GM23338 (cell line): ENCODE results near the gene WNK2. TPM values are rescaled to one million over a fixed set of nuclear protein-coding genes. Genes with fewer than 3 reads are reported as not detected.

ENCODE experiments used
- ATAC-seq: fragments of 200-7000 bp; cut with Tn5 transposase; 3 replicates; pipeline ENCODE4 v1.9.1; 2020
- DNase-seq: peaks from one replicate; pipeline ENCODE4 v3.0.0-alpha.2; 2015; ENCODE audit warnings: low spot score
- H2AFZ ChIP-seq: fragments of 200-600 bp; sonication (generic); 2 replicates; pipeline ENCODE4 v1.8.0; 2016; ENCODE audit warnings: antibody characterized with exemption, mild to moderate bottlenecking, moderate library complexity
- H3F3A ChIP-seq: fragments of 200-600 bp; sonication (generic); replicated peaks from 2 replicates; pipeline ENCODE4 v1.8.0; 2017; ENCODE audit warnings: antibody characterized with exemption, mixed run types, low read depth
- H3K27ac ChIP-seq: fragments of 200-600 bp; sonication (generic); 2 replicates; pipeline ENCODE4 v1.6.1; 2016; ENCODE audit warnings: low read depth
- H3K27me3 ChIP-seq: fragments of 200-600 bp; sonication (generic); 2 replicates; pipeline ENCODE4 v1.8.0; 2016; ENCODE audit warnings: mild to moderate bottlenecking, mixed run types, moderate library complexity; ENCODE audit not compliant: insufficient read depth
- H3K36me3 ChIP-seq: fragments of 200-600 bp; sonication (generic); 2 replicates; pipeline ENCODE4 v1.8.0; 2016; ENCODE audit warnings: mild to moderate bottlenecking; ENCODE audit not compliant: insufficient read depth
- H3K4me1 ChIP-seq: fragments of 200-600 bp; sonication (generic); 2 replicates; pipeline ENCODE4 v1.8.0; 2016; ENCODE audit warnings: mild to moderate bottlenecking, moderate library complexity; ENCODE audit not compliant: insufficient read depth
- H3K4me2 ChIP-seq: fragments of 200-600 bp; sonication (generic); 2 replicates; pipeline ENCODE4 v1.7.1; 2017; ENCODE audit warnings: mixed run types
- H3K4me3 ChIP-seq: fragments of 200-600 bp; sonication (generic); 2 replicates; pipeline ENCODE4 v1.6.1; 2016; ENCODE audit warnings: mixed run types
- H3K79me2 ChIP-seq: fragments of 200-600 bp; sonication (generic); replicated peaks from 2 replicates; pipeline ENCODE4 v1.8.0; 2017; ENCODE audit warnings: mild to moderate bottlenecking; ENCODE audit not compliant: insufficient read depth
- H3K9me2 ChIP-seq: fragments of 200-600 bp; sonication (generic); 2 replicates; pipeline ENCODE4 v1.8.0; 2017; ENCODE audit not compliant: insufficient read depth
- H4K20me1 ChIP-seq: fragments of 200-600 bp; sonication (generic); replicated peaks from 2 replicates; pipeline ENCODE4 v1.8.0; 2017; ENCODE audit warnings: mild to moderate bottlenecking; ENCODE audit not compliant: insufficient read depth
- H3K27ac Mint-ChIP-seq: 2 replicates; pipeline ENCODE4 v1.8.0; 2020; ENCODE audit warnings: inconsistent platforms, mild to moderate bottlenecking, moderate library complexity, mixed read lengths
- H3K27me3 Mint-ChIP-seq: 3 replicates; pipeline ENCODE4 v1.8.0; 2022; ENCODE audit warnings: low read depth, mild to moderate bottlenecking, moderate library complexity, mixed read lengths, inconsistent platforms; ENCODE audit not compliant: insufficient read depth, poor library complexity
- H3K36me3 Mint-ChIP-seq: 3 replicates; pipeline ENCODE4 v1.8.0; 2021; ENCODE audit warnings: low read depth, mild to moderate bottlenecking, inconsistent platforms, moderate library complexity, mixed read lengths
- H3K4me1 Mint-ChIP-seq: 3 replicates; pipeline ENCODE4 v1.8.0; 2020; ENCODE audit warnings: mild to moderate bottlenecking, inconsistent platforms, mixed read lengths
- H3K4me3 Mint-ChIP-seq: 3 replicates; pipeline ENCODE4 v1.8.0; 2021; ENCODE audit warnings: moderate library complexity, mild to moderate bottlenecking, inconsistent platforms, mixed read lengths
- H3K9me3 Mint-ChIP-seq: 3 replicates; pipeline ENCODE4 v1.8.0; 2020; ENCODE audit warnings: moderate library complexity, mild to moderate bottlenecking, inconsistent platforms, mixed read lengths
- CREB1 ChIP-seq: fragments of 250-450 bp; sonication (Bioruptor Pico); IDR thresholded peaks from 2 replicates; pipeline ENCODE4 v1.5.0; 2020; ENCODE audit warnings: low read depth, mild to moderate bottlenecking, moderate library complexity
- EZH2 ChIP-seq: fragments of 200-600 bp; sonication (generic); IDR thresholded peaks from one replicate; pipeline ENCODE4 v1.8.0; 2017; ENCODE audit warnings: antibody characterized with exemption, mild to moderate bottlenecking, low read depth; ENCODE audit not compliant: unreplicated experiment
- EZH2phosphoT487 ChIP-seq: fragments of 200-600 bp; sonication (generic); IDR thresholded peaks from one replicate; pipeline ENCODE4 v1.8.1; 2018; ENCODE audit warnings: antibody characterized with exemption; ENCODE audit not compliant: unreplicated experiment
- JUNB ChIP-seq: IDR thresholded peaks from one replicate; pipeline ENCODE4 v1.6.1; 2016; ENCODE audit warnings: antibody characterized with exemption; ENCODE audit not compliant: unreplicated experiment
- NANOG ChIP-seq: IDR thresholded peaks from 2 replicates; pipeline ENCODE4 v1.6.1; 2016; ENCODE audit warnings: antibody characterized with exemption, borderline replicate concordance
- POLR2AphosphoS5 ChIP-seq: IDR thresholded peaks from 2 replicates; pipeline ENCODE4 v1.6.1; 2016; ENCODE audit warnings: antibody characterized with exemption, low read depth
- STAT1 ChIP-seq: IDR thresholded peaks from one replicate; pipeline ENCODE4 v1.6.1; 2016; ENCODE audit warnings: antibody characterized with exemption; ENCODE audit not compliant: unreplicated experiment
- ZNF114 ChIP-seq: fragments of 250-450 bp; sonication (Bioruptor Pico); IDR thresholded peaks from 2 replicates; pipeline ENCODE4 v1.5.0; 2020; ENCODE audit warnings: mild to moderate bottlenecking, moderate library complexity
- ZNF331 ChIP-seq: fragments of 250-450 bp; sonication (Bioruptor Pico); IDR thresholded peaks from 2 replicates; pipeline ENCODE4 v1.5.0; 2020; ENCODE audit warnings: low read depth, mild to moderate bottlenecking, moderate library complexity
- polyA plus RNA-seq: library from polyadenylated mRNA; unstranded; fragments of >200 nt; fragmentation: Nextera tagmentation; extraction: Ambion mirVana; gene quantifications from 2 replicates; pipeline ENCODE4 v1.2.1, GENCODE V29; 2016
- total RNA-seq: library from RNA; depleted of rRNA; stranded (reverse); fragments of >200 nt; shearing (Covaris generic); gene quantifications from 2 replicates; pipeline ENCODE4 v1.2.3, GENCODE V29; 2014
- TF ChIP-seq, protein P1 (sequence below): fragments of 250-450 bp; sonication (Bioruptor Pico); IDR thresholded peaks from 2 replicates; pipeline ENCODE4 v1.5.0; 2020; ENCODE audit warnings: mild to moderate bottlenecking, moderate library complexity
- TF ChIP-seq, protein P2 (sequence below): IDR thresholded peaks from one replicate; pipeline ENCODE4 v1.6.1; 2018; ENCODE audit warnings: antibody characterized with exemption; ENCODE audit not compliant: unreplicated experiment
- TF ChIP-seq, protein P3 (sequence below): IDR thresholded peaks from 2 replicates; pipeline ENCODE4 v1.6.1; 2016; ENCODE audit warnings: antibody characterized with exemption
- TF ChIP-seq, protein P4 (sequence below), 2 experiments: fragments of 200-600 bp in 1 of 2; sonication (generic) in 1 of 2; conservative IDR thresholded peaks; 2 replicates each; pipeline versions ENCODE4 v1.5.1 to v1.6.1; 2016 to 2017; ENCODE audit warnings: antibody characterized with exemption in 2 of 2, low read depth in 2 of 2, mild to moderate bottlenecking in 2 of 2, moderate library complexity in 1 of 2

The WNK2 gene
- total and polyA plus RNA-seq, 2 experiments from 2014 or later = 56.4 to 102 TPM

DNA sequence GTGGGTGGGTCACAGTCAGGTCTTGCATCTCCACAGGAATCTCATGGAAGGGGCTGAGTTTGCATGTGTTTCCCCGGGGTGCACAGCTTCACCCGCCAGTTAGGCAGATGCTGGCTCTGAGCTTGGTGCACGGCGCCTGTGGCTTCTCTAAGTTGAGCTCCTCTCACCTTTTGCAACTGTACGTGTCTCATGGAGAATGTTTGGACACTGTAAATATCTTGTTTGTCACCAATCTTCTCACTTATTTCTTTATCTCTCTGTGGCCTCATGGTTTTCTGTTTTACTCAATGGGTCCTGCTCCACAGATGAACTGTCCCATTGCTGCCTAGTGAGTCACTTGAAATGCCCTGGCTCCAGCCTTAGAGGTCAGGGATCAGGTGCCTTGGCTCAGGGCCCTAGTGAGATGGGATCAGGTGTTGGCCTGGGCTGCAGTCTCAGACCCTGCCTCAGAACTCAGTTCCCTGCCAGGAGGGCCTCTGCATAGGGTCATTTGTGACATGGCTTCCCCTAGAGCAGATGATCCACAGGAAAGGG is 61.6 kb downstream of the WNK2 start:
- no peak overlapping the region for H3K4me3 Mint-ChIP-seq

More for the DNA sequence above, 61.6 kb downstream of the WNK2 start:
- peaks cover 9% of the 10 kb centered on the region; the same call in 2 of the 3 replicates for H3K36me3 Mint-ChIP-seq
- TF ChIP-seq JUNB (no peak), EZH2 (no peak), EZH2phosphoT487 (no peak), ZNF331 (CRISPR knock-in tag) (no peak), ZNF114 (CRISPR knock-in tag) (no peak), POLR2AphosphoS5 (no peak), CREB1 (CRISPR knock-in tag) (no peak), STAT1 (no peak), NANOG (no peak)
- TF ChIP-seq, protein P1, sequence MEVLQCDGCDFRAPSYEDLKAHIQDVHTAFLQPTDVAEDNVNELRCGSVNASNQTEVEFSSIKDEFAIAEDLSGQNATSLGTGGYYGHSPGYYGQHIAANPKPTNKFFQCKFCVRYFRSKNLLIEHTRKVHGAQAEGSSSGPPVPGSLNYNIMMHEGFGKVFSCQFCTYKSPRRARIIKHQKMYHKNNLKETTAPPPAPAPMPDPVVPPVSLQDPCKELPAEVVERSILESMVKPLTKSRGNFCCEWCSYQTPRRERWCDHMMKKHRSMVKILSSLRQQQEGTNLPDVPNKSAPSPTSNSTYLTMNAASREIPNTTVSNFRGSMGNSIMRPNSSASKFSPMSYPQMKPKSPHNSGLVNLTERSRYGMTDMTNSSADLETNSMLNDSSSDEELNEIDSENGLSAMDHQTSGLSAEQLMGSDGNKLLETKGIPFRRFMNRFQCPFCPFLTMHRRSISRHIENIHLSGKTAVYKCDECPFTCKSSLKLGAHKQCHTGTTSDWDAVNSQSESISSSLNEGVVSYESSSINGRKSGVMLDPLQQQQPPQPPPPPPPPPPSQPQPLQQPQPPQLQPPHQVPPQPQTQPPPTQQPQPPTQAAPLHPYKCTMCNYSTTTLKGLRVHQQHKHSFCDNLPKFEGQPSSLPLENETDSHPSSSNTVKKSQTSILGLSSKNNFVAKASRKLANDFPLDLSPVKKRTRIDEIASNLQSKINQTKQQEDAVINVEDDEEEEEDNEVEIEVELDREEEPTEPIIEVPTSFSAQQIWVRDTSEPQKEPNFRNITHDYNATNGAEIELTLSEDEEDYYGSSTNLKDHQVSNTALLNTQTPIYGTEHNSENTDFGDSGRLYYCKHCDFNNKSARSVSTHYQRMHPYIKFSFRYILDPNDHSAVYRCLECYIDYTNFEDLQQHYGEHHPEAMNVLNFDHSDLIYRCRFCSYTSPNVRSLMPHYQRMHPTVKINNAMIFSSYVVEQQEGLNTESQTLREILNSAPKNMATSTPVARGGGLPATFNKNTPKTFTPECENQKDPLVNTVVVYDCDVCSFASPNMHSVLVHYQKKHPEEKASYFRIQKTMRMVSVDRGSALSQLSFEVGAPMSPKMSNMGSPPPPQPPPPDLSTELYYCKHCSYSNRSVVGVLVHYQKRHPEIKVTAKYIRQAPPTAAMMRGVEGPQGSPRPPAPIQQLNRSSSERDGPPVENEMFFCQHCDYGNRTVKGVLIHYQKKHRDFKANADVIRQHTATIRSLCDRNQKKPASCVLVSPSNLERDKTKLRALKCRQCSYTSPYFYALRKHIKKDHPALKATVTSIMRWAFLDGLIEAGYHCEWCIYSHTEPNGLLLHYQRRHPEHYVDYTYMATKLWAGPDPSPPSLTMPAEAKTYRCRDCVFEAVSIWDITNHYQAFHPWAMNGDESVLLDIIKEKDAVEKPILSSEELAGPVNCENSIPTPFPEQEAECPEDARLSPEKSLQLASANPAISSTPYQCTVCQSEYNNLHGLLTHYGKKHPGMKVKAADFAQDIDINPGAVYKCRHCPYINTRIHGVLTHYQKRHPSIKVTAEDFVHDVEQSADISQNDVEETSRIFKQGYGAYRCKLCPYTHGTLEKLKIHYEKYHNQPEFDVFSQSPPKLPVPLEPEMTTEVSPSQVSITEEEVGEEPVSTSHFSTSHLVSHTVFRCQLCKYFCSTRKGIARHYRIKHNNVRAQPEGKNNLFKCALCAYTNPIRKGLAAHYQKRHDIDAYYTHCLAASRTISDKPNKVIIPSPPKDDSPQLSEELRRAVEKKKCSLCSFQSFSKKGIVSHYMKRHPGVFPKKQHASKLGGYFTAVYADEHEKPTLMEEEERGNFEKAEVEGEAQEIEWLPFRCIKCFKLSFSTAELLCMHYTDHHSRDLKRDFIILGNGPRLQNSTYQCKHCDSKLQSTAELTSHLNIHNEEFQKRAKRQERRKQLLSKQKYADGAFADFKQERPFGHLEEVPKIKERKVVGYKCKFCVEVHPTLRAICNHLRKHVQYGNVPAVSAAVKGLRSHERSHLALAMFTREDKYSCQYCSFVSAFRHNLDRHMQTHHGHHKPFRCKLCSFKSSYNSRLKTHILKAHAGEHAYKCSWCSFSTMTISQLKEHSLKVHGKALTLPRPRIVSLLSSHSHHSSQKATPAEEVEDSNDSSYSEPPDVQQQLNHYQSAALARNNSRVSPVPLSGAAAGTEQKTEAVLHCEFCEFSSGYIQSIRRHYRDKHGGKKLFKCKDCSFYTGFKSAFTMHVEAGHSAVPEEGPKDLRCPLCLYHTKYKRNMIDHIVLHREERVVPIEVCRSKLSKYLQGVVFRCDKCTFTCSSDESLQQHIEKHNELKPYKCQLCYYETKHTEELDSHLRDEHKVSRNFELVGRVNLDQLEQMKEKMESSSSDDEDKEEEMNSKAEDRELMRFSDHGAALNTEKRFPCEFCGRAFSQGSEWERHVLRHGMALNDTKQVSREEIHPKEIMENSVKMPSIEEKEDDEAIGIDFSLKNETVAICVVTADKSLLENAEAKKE (CRISPR knock-in tag) = no peak
- TF ChIP-seq, protein P2, sequence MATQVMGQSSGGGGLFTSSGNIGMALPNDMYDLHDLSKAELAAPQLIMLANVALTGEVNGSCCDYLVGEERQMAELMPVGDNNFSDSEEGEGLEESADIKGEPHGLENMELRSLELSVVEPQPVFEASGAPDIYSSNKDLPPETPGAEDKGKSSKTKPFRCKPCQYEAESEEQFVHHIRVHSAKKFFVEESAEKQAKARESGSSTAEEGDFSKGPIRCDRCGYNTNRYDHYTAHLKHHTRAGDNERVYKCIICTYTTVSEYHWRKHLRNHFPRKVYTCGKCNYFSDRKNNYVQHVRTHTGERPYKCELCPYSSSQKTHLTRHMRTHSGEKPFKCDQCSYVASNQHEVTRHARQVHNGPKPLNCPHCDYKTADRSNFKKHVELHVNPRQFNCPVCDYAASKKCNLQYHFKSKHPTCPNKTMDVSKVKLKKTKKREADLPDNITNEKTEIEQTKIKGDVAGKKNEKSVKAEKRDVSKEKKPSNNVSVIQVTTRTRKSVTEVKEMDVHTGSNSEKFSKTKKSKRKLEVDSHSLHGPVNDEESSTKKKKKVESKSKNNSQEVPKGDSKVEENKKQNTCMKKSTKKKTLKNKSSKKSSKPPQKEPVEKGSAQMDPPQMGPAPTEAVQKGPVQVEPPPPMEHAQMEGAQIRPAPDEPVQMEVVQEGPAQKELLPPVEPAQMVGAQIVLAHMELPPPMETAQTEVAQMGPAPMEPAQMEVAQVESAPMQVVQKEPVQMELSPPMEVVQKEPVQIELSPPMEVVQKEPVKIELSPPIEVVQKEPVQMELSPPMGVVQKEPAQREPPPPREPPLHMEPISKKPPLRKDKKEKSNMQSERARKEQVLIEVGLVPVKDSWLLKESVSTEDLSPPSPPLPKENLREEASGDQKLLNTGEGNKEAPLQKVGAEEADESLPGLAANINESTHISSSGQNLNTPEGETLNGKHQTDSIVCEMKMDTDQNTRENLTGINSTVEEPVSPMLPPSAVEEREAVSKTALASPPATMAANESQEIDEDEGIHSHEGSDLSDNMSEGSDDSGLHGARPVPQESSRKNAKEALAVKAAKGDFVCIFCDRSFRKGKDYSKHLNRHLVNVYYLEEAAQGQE = no peak
- TF ChIP-seq, protein P3, sequence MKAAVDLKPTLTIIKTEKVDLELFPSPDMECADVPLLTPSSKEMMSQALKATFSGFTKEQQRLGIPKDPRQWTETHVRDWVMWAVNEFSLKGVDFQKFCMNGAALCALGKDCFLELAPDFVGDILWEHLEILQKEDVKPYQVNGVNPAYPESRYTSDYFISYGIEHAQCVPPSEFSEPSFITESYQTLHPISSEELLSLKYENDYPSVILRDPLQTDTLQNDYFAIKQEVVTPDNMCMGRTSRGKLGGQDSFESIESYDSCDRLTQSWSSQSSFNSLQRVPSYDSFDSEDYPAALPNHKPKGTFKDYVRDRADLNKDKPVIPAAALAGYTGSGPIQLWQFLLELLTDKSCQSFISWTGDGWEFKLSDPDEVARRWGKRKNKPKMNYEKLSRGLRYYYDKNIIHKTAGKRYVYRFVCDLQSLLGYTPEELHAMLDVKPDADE = no peak
- TF ChIP-seq, protein P4, sequence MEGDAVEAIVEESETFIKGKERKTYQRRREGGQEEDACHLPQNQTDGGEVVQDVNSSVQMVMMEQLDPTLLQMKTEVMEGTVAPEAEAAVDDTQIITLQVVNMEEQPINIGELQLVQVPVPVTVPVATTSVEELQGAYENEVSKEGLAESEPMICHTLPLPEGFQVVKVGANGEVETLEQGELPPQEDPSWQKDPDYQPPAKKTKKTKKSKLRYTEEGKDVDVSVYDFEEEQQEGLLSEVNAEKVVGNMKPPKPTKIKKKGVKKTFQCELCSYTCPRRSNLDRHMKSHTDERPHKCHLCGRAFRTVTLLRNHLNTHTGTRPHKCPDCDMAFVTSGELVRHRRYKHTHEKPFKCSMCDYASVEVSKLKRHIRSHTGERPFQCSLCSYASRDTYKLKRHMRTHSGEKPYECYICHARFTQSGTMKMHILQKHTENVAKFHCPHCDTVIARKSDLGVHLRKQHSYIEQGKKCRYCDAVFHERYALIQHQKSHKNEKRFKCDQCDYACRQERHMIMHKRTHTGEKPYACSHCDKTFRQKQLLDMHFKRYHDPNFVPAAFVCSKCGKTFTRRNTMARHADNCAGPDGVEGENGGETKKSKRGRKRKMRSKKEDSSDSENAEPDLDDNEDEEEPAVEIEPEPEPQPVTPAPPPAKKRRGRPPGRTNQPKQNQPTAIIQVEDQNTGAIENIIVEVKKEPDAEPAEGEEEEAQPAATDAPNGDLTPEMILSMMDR (conservative IDR thresholded peaks at IDR 0.05; ENCODE audit: low read depth in 2 of 2) = no peak
- no peak overlapping the region for H2AFZ ChIP-seq
- no peak overlapping the region for H3K4me2 ChIP-seq
- no peaks in the 10 kb centered on the region for H3F3A ChIP-seq
- 0 out of 2 replicates have a peak, but pooled peaks cover 9% of the 10 kb centered on the region for H4K20me1 ChIP-seq
- no peak overlapping the region for H3K27ac ChIP-seq
- no peaks in the 10 kb centered on the region for H3K9me3 Mint-ChIP-seq
- H3K27me3 ChIP-seq = no peaks in the 10 kb centered on the region
- no peak for DNase-seq
- H3K27ac Mint-ChIP-seq = no peak overlapping the region
- no peaks in the 10 kb centered on the region for H3K9me2 ChIP-seq
- H3K4me1 ChIP-seq = peaks cover 9% of the 10 kb centered on the region; the same call in 1 of the 2 replicates
- H3K27me3 Mint-ChIP-seq = peaks cover 4% of the 10 kb centered on the region
- H3K36me3 ChIP-seq = no peaks in the 10 kb centered on the region; the same call in 1 of the 2 replicates
- no peak overlapping the region for H3K4me3 ChIP-seq
- H3K4me1 Mint-ChIP-seq = peaks cover 18% of the 10 kb centered on the region; the same call in 2 of the 3 replicates
- no peak for ATAC-seq
- H3K79me2 ChIP-seq = no peaks in the 10 kb centered on the region
